Measurements from ENCODE around the gene ERMP1. TPM values are rescaled to one million over a fixed set of nuclear protein-coding genes. Genes with fewer than 3 reads are reported as not detected.

Gene ERMP1
- polyA plus RNA-seq, 1 experiment = 6.1 TPM

GRCh38 chr9:5756633-5757032 is 76.3 kb downstream of the ERMP1 start:
- Histone ChIP-seq H3K4me3 (ENCODE audit: low read depth, low read length) (no peak overlapping the region), H3K27me3 (ENCODE audit: control insufficient read depth, insufficient read depth, low read length) (no peaks in the 10 kb centered on the region), H3K9me3 (ENCODE audit: control insufficient read depth, insufficient read depth, low read length) (no peaks in the 10 kb centered on the region), H3K27ac (ENCODE audit: low read depth, low read length) (no peak overlapping the region)
- ChIA-PET CTCF (interaction anchor here (0.5 kb wide), 1 partner anchor 125 kb away, joined by 5 read pairs; no protein-coding TSS in a partner anchor), POLR2A (interaction anchor here (0.6 kb wide), 1 partner anchor 113 kb away, joined by 3 read pairs; no protein-coding TSS in a partner anchor)
- TF ChIP-seq CTCF (IDR thresholded peaks at IDR 0.05; ENCODE audit: low read depth, low read length) = no peak
- no peak for DNase-seq (ENCODE audit: low read depth, low spot score)

GRCh38 chr9:5750569-5750968 is 82.3 kb downstream of the ERMP1 start:
- no peak overlapping the region for H3K4me3 ChIP-seq (ENCODE audit: low read depth, low read length)
- H3K9me3 ChIP-seq (ENCODE audit: control insufficient read depth, insufficient read depth, low read length) = no peaks in the 10 kb centered on the region
- POLR2A ChIA-PET = no interaction called here
- TF ChIP-seq CTCF (IDR thresholded peaks at IDR 0.05; ENCODE audit: low read depth, low read length) = no peak
- CTCF ChIA-PET = no interaction called here
- H3K27me3 ChIP-seq (ENCODE audit: control insufficient read depth, insufficient read depth, low read length) = no peaks in the 10 kb centered on the region
- H3K27ac ChIP-seq (ENCODE audit: low read depth, low read length) = no peak overlapping the region
- DNase-seq (ENCODE audit: low read depth, low spot score) = no peak

- DNase-seq (ENCODE audit: low read depth, low spot score) = no peak
- Histone ChIP-seq H3K27me3 (ENCODE audit: control insufficient read depth, insufficient read depth, low read length) (no peaks in the 10 kb centered on the region), H3K27ac (ENCODE audit: low read depth, low read length) (no peak overlapping the region), H3K4me3 (ENCODE audit: low read depth, low read length) (no peak overlapping the region), H3K9me3 (ENCODE audit: control insufficient read depth, insufficient read depth, low read length) (no peaks in the 10 kb centered on the region)
- TF ChIP-seq CTCF (IDR thresholded peaks at IDR 0.05; ENCODE audit: low read depth, low read length) = no peak
- ChIA-PET POLR2A (no interaction called here), CTCF (no interaction called here)
These were observed 83.6 kb downstream of the ERMP1 start for GRCh38 chr9:5749306-5749705.

- DNase-seq (ENCODE audit: low read depth, low spot score) = no peak
- Histone ChIP-seq H3K27me3 (ENCODE audit: control insufficient read depth, insufficient read depth, low read length) (no peaks in the 10 kb centered on the region), H3K27ac (ENCODE audit: low read depth, low read length) (no peak overlapping the region), H3K9me3 (ENCODE audit: control insufficient read depth, insufficient read depth, low read length) (no peaks in the 10 kb centered on the region), H3K4me3 (ENCODE audit: low read depth, low read length) (no peak overlapping the region)
- ChIA-PET CTCF (no interaction called here), POLR2A (interaction anchor here (0.7 kb wide), 1 partner anchor 120 kb away, joined by 4 read pairs; no protein-coding TSS in a partner anchor)
- no peak for TF ChIP-seq CTCF (IDR thresholded peaks at IDR 0.05; ENCODE audit: low read depth, low read length)
These were observed 84.5 kb downstream of the ERMP1 start for GRCh38 chr9:5748438-5748837.

- Histone ChIP-seq H3K9me3 (ENCODE audit: control insufficient read depth, insufficient read depth, low read length) (no peaks in the 10 kb centered on the region), H3K27ac (ENCODE audit: low read depth, low read length) (no peak overlapping the region), H3K4me3 (ENCODE audit: low read depth, low read length) (no peak overlapping the region), H3K27me3 (ENCODE audit: control insufficient read depth, insufficient read depth, low read length) (no peaks in the 10 kb centered on the region)
- ChIA-PET POLR2A (no interaction called here), CTCF (interaction anchor here (1.2 kb wide), 1 partner anchor 11 kb away, joined by 4 read pairs; no protein-coding TSS in a partner anchor)
- no peak for TF ChIP-seq CTCF (IDR thresholded peaks at IDR 0.05; ENCODE audit: low read depth, low read length)
- no peak for DNase-seq (ENCODE audit: low read depth, low spot score)
These were observed 89.8 kb downstream of the ERMP1 start for GRCh38 chr9:5743109-5743508.
